BJ (cell line): ENCODE measurements around the gene ANKRD12. TPM values are rescaled to one million over a fixed set of nuclear protein-coding genes. Genes with fewer than 3 reads are reported as not detected.

ENCODE experiments used
- CTCF ChIA-PET: fragments of 350-600 bp; formaldehyde crosslinking; extraction: SDS; loops from one replicate; lab custom pipeline; 2021; ENCODE audit warnings: antibody characterized with exemption, inconsistent platforms; lab: Yijun Ruan, JAX
- POLR2A ChIA-PET: fragments of 300-600 bp; sonication (Branson Sonifier 250); formaldehyde crosslinking; extraction: SDS; loops from one replicate; lab custom pipeline; 2021; ENCODE audit warnings: antibody characterized with exemption; lab: Charles Lee
- DNase-seq: peaks from one replicate; pipeline ENCODE4 v3.0.0-alpha.2; 2011; ENCODE audit warnings: low read depth
- H3K27me3 ChIP-seq: 2 replicates; pipeline ENCODE4 v1.6.0; 2011; ENCODE audit warnings: low read length; ENCODE audit not compliant: control insufficient read depth, insufficient read depth
- H3K36me3 ChIP-seq: 2 replicates; pipeline ENCODE4 v1.5.1; 2011; ENCODE audit warnings: low read length; ENCODE audit not compliant: control insufficient read depth, insufficient read depth
- H3K4me3 ChIP-seq: 2 replicates; pipeline ENCODE4 v1.5.1; 2011; ENCODE audit warnings: low read depth, mild to moderate bottlenecking, control low read depth, low read length
- CTCF ChIP-seq: IDR thresholded peaks from 2 replicates; pipeline ENCODE4 v1.5.1; 2011; ENCODE audit warnings: low read depth, mild to moderate bottlenecking, control low read depth, inconsistent platforms, low read length, moderate library complexity; ENCODE audit not compliant: insufficient read depth
- polyA plus RNA-seq: library from polyadenylated mRNA; depleted of rRNA; stranded (reverse); fragments of >200 nt; gene quantifications from 2 replicates; pipeline ENCODE4 v1.2.3, GENCODE V29; 2011

The ANKRD12 gene
- polyA plus RNA-seq, 1 experiment, result 3.0 TPM

GRCh38 chr18:9283791-9284190 is 147.2 kb downstream of the ANKRD12 start:
- POLR2A ChIA-PET, result no interaction called here
- no peaks in the 10 kb centered on the region; the same call in 1 of the 2 replicates for H3K36me3 ChIP-seq
- H3K27me3 ChIP-seq, result no peaks in the 10 kb centered on the region
- no peak for TF ChIP-seq CTCF
- no peak overlapping the region for H3K4me3 ChIP-seq
- CTCF ChIA-PET, result interaction anchor here (0.6 to 0.7 kb wide), 2 partner anchors 50 to 182 kb away, joined by 3 read pairs; partner anchors contain the start of gene TWSG1
- no peak for DNase-seq

DNA sequence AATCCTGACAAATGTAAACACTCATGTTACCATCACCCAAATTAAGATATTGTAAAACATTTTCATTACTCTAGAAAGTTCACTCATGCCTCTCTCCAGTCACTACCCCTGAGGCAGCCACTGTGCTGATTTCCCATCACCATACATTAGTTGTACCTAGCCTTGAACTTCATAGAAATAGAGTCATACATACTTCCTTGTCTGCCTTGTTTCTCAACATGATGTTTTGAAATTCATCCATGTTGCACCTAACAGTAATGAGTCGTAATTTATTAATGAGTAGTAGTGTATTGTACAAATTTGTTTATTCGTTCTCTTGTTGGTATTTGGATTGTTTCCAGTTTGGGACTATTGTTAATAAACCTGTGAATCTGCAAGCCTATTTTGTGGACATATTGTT is 149.0 kb downstream of the ANKRD12 start:
- CTCF ChIA-PET, result no interaction called here
- no peak for TF ChIP-seq CTCF
- DNase-seq, result no peak
- Histone ChIP-seq H3K36me3 (no peaks in the 10 kb centered on the region), H3K4me3 (no peak overlapping the region), H3K27me3 (no peaks in the 10 kb centered on the region)
- POLR2A ChIA-PET, result no interaction called here

- Histone ChIP-seq H3K36me3 (no peaks in the 10 kb centered on the region), H3K27me3 (no peaks in the 10 kb centered on the region), H3K4me3 (no peak overlapping the region)
- no peak for TF ChIP-seq CTCF
- POLR2A ChIA-PET, result no interaction called here
- no peak for DNase-seq
- CTCF ChIA-PET, result no interaction called here
These were observed 150.5 kb downstream of the ANKRD12 start for GRCh38 chr18:9287036-9287435.

- DNase-seq, result no peak
- POLR2A ChIA-PET, result no interaction called here
- no peaks in the 10 kb centered on the region for H3K36me3 ChIP-seq
- CTCF ChIA-PET, result no interaction called here
- H3K27me3 ChIP-seq, result no peaks in the 10 kb centered on the region
- no peak overlapping the region for H3K4me3 ChIP-seq
- no peak for TF ChIP-seq CTCF
These were observed 153.1 kb downstream of the ANKRD12 start for GRCh38 chr18:9289698-9290097.

DNA sequence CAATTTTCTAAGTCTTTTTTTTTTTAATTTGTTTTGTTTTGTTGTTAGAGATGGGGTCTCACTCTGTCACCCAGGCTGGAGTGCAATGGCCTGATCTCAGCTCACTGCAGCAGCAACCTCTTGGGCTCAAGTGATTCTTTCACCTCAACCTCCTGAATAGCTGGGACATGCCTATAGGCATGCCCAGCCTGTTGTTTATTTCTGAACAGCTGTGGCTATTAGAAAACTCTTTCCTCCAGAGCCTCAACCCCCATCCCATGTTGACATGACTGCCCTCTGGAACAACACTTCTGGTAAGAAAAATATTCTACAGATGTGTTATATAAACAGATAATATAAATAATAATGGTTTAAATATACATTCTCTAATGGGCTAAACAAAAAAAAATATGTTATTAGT is 153.6 kb downstream of the ANKRD12 start:
- CTCF ChIA-PET, result no interaction called here
- TF ChIP-seq CTCF, result no peak
- POLR2A ChIA-PET, result no interaction called here
- no peak for DNase-seq
- no peaks in the 10 kb centered on the region for H3K27me3 ChIP-seq
- H3K4me3 ChIP-seq, result no peak overlapping the region
- no peaks in the 10 kb centered on the region for H3K36me3 ChIP-seq
